GM19035 (cell line): Measurements from ENCODE around the gene ADAMTS13.

Source experiments
- ATAC-seq: cut with Tn5 transposase; IDR thresholded peaks from one replicate; pipeline ENCODE4 v1.9.1; 2021; ENCODE audit not compliant: unreplicated experiment

Gene ADAMTS13

GRCh38 chr9:133488686-133489252, 66.6 kb downstream of the ADAMTS13 start:
- ATAC-seq = no peak

- ATAC-seq = no peak
These were observed 67.4 kb downstream of the ADAMTS13 start for GRCh38 chr9:133489253-133490190.

- ATAC-seq = no peak
These were observed 68.1 kb downstream of the ADAMTS13 start for GRCh38 chr9:133490201-133490681.

- ATAC-seq = no peak
These were observed 68.9 kb downstream of the ADAMTS13 start for GRCh38 chr9:133490865-133491655.

GRCh38 chr9:133491656-133491925, 69.4 kb downstream of the ADAMTS13 start:
- ATAC-seq = no peak

GRCh38 chr9:133492061-133493021, 70.2 kb downstream of the ADAMTS13 start:
- no peak for ATAC-seq

- ATAC-seq = no peak
These were observed 71.3 kb downstream of the ADAMTS13 start for GRCh38 chr9:133493428-133493827.

- no peak for ATAC-seq
These were observed 71.8 kb downstream of the ADAMTS13 start for GRCh38 chr9:133493845-133494540.

GRCh38 chr9:133494636-133495326, 72.6 kb downstream of the ADAMTS13 start:
- no peak for ATAC-seq

GRCh38 chr9:133495327-133496293, 73.4 kb downstream of the ADAMTS13 start:
- ATAC-seq = no peak

- no peak for ATAC-seq
These were observed 75.0 kb downstream of the ADAMTS13 start for GRCh38 chr9:133496861-133497842.

- ATAC-seq = no peak
These were observed 77.1 kb downstream of the ADAMTS13 start for GRCh38 chr9:133499132-133499891.

- ATAC-seq = no peak
These were observed 77.7 kb downstream of the ADAMTS13 start for GRCh38 chr9:133499892-133500270.

- no peak for ATAC-seq
These were observed 79.9 kb downstream of the ADAMTS13 start for GRCh38 chr9:133502112-133502511.

- no peak for ATAC-seq
These were observed 83.1 kb downstream of the ADAMTS13 start for GRCh38 chr9:133505186-133505830.
